CD14-positive monocyte (primary cell): ENCODE results near the gene TRAF3. TPM values are rescaled to one million over a fixed set of nuclear protein-coding genes. Genes with fewer than 3 reads are reported as not detected.
A peak's percentile ranks its signal among the peaks of the same experiment; 100 is the strongest.

Source experiments
- DNase-seq, 3 donors: peaks; one replicate each; pipeline ENCODE4 v3.0.0-alpha.2; 2011 to 2022
- H2AFZ ChIP-seq: 2 replicates; pipeline ENCODE4 v1.6.0; 2012; ENCODE audit warnings: mild to moderate bottlenecking, low read depth, low read length, inconsistent platforms; ENCODE audit not compliant: insufficient read depth, poor library complexity, severe bottlenecking
- H3K27ac ChIP-seq, 2 donors: 1 replicate in 1 of 2; 2 replicates in 1 of 2; pipeline ENCODE4 v1.5.1; 2012 to 2013; ENCODE audit warnings: low read length in 2 of 2, control low read depth in 1 of 2, inconsistent platforms in 1 of 2, low read depth in 1 of 2, mild to moderate bottlenecking in 1 of 2
- H3K27me3 ChIP-seq, 2 donors: one replicate each; pipeline versions ENCODE4 v1.6.0 to v1.6.1; 2011 to 2013; ENCODE audit warnings: low read length in 2 of 2; ENCODE audit not compliant: control insufficient read depth in 2 of 2, insufficient read depth in 2 of 2
- H3K36me3 ChIP-seq, 2 donors: replicated peaks in 1 of 2; 1 replicate in 1 of 2; 2 replicates in 1 of 2; pipeline versions ENCODE4 v1.5.1 to v1.6.1; 2012 to 2013; ENCODE audit warnings: low read length in 2 of 2, control low read depth in 1 of 2, inconsistent platforms in 1 of 2, mild to moderate bottlenecking in 1 of 2; ENCODE audit not compliant: insufficient read depth in 2 of 2, control insufficient read depth in 1 of 2
- H3K4me1 ChIP-seq, 2 donors: 1 replicate in 1 of 2; 2 replicates in 1 of 2; pipeline versions ENCODE4 v1.5.1 to v1.6.1; 2012 to 2013; ENCODE audit warnings: low read length in 2 of 2, control low read depth in 1 of 2, inconsistent platforms in 1 of 2, mild to moderate bottlenecking in 1 of 2, moderate library complexity in 1 of 2; ENCODE audit not compliant: insufficient read depth in 2 of 2, control insufficient read depth in 1 of 2
- H3K4me2 ChIP-seq: replicated peaks from 2 replicates; pipeline ENCODE3; 2012; ENCODE audit warnings: low read length, moderate library complexity, mild to moderate bottlenecking; ENCODE audit not compliant: poor library complexity, severe bottlenecking; ENCODE audit errors: extremely low read depth
- H3K4me3 ChIP-seq, 3 experiments: fragments of 200-600 bp in 1 of 3; sonication (generic) in 1 of 3; replicated peaks in 1 of 3; 1 replicate in 2 of 3; 2 replicates in 1 of 3; pipeline ENCODE4 v1.5.1; 2011 to 2013; ENCODE audit warnings: low read length in 3 of 3, mild to moderate bottlenecking in 3 of 3, control low read depth in 2 of 3, low read depth in 2 of 3, inconsistent platforms in 1 of 3, moderate library complexity in 1 of 3
- H3K79me2 ChIP-seq: 2 replicates; pipeline ENCODE4 v1.6.0; 2012; ENCODE audit warnings: mild to moderate bottlenecking, control low read depth, inconsistent platforms, low read length, moderate library complexity; ENCODE audit not compliant: insufficient read depth
- H3K9ac ChIP-seq: 2 replicates; pipeline ENCODE4 v1.6.0; 2017; ENCODE audit warnings: low read length, mild to moderate bottlenecking; ENCODE audit not compliant: insufficient read depth, poor library complexity, severe bottlenecking
- H3K9me3 ChIP-seq, 2 donors: replicated peaks in 1 of 2; 1 replicate in 1 of 2; 2 replicates in 1 of 2; pipeline versions ENCODE4 v1.5.1 to v1.6.1; 2012 to 2013; ENCODE audit warnings: low read length in 2 of 2, control low read depth in 1 of 2; ENCODE audit not compliant: control insufficient read depth in 1 of 2, insufficient read depth in 1 of 2
- H4K20me1 ChIP-seq: 2 replicates; pipeline ENCODE4 v1.6.0; 2012; ENCODE audit warnings: mild to moderate bottlenecking, low read length, control low read depth, moderate library complexity; ENCODE audit not compliant: insufficient read depth
- H3K27ac Mint-ChIP-seq, 7 donors: one replicate each; pipeline ENCODE4 v1.8.0; 2020; ENCODE audit warnings: mild to moderate bottlenecking in 7 of 7, mixed read lengths in 7 of 7, moderate library complexity in 6 of 7, inconsistent platforms in 2 of 7
- H3K27me3 Mint-ChIP-seq, 3 donors: one replicate each; pipeline ENCODE4 v1.8.0; 2021 to 2022; ENCODE audit warnings: low read depth in 3 of 3, mild to moderate bottlenecking in 3 of 3, mixed read lengths in 3 of 3, moderate library complexity in 3 of 3, inconsistent platforms in 1 of 3
- H3K36me3 Mint-ChIP-seq, 2 donors: one replicate each; pipeline ENCODE4 v1.8.0; 2020; ENCODE audit warnings: mixed read lengths in 2 of 2, inconsistent platforms in 1 of 2, mild to moderate bottlenecking in 1 of 2
- H3K4me1 Mint-ChIP-seq: one replicate; pipeline ENCODE4 v1.8.0; 2020; ENCODE audit warnings: mild to moderate bottlenecking, mixed read lengths
- H3K4me3 Mint-ChIP-seq, 2 donors: one replicate each; pipeline ENCODE4 v1.8.0; 2020; ENCODE audit warnings: mild to moderate bottlenecking in 2 of 2, mixed read lengths in 2 of 2, moderate library complexity in 1 of 2
- H3K9me3 Mint-ChIP-seq, 7 donors: one replicate each; pipeline ENCODE4 v1.8.0; 2020 to 2022; ENCODE audit warnings: mixed read lengths in 7 of 7, mild to moderate bottlenecking in 6 of 7, moderate library complexity in 6 of 7, inconsistent platforms in 2 of 7
- WGBS: methylation state at CpG from one replicate; pipeline ENCODE4 v1.1.5; 2013; ENCODE audit warnings: missing lambda C conversion rate; ENCODE audit not compliant: insufficient coverage; 5-methylcytosine and 5-hydroxymethylcytosine counted together
- intact Hi-C, 2 donors: fragments of 100-400 bp; cut with micrococcal nuclease; formaldehyde crosslinking; loops; one replicate each; pipeline versions ENCODE4 v1.15.0 to v1.15.1; 2023
- polyA plus RNA-seq, 3 donors: library from polyadenylated mRNA; depleted of rRNA in 1 of 3; unstranded in 2 of 3; stranded (reverse) in 1 of 3; fragments of 300-500 nt in 2 of 3; fragments of >200 nt in 1 of 3; fragmentation: Illumina TruSeq in 2 of 3; gene quantifications; 1 replicate in 2 of 3; 2 replicates in 1 of 3; pipeline ENCODE4 v1.2.3, GENCODE V29; 2012 to 2021
- TF ChIP-seq, protein P1 (sequence below): fragments of 200-600 bp; IDR thresholded peaks from one replicate; pipeline ENCODE4 v1.8.0; 2022; ENCODE audit warnings: antibody characterized with exemption, mild to moderate bottlenecking

TRAF3 gene
- polyA plus RNA-seq, 3 donors: 12.0 to 37.6 (median 17.3) TPM

DNA sequence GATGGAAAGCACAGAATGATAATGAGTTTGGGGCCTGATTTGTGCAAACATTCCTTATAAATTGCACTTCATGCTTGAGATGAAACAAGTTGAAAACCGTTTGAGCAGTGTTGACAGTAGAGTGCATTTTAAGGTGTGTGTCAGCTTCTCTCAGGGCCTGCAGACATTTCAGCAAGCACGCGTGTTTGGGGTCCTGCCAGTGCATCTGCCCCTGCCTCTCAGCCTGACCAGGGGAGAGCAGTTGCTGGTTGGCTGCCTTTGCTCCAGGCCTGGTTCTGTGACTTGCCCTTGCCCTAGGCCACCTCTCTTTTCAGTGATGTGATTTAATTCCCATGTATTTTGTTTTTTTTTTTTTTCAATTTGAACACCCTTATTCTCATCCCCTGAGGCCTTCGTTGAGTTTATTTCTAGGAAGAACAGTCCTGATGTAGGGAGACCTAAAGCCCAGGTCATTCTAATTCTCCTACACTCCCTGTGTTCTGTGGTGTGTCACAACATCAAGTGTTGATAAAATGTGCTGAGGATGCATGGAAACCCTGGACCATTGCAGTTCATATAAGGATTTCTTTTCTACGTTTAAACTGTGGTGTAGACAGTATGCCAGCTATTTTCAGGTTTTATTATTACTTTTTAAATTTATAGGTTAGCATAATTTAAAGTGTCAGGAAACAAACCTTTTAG is 105.1 kb downstream of the TRAF3 start:
- H3K4me1 ChIP-seq: no peaks in the 10 kb centered on the region
- no peak overlapping the region for H3K4me2 ChIP-seq
- DNase-seq: no peak
- H3K79me2 ChIP-seq: no peaks in the 10 kb centered on the region
- no peak overlapping the region for H3K9ac ChIP-seq
- H3K4me1 Mint-ChIP-seq: no peaks in the 10 kb centered on the region
- 92% methylated on average over 2 of the region's 5 CpGs for WGBS
- intact Hi-C loops: no loop called here
- H4K20me1 ChIP-seq: peaks cover 15% of the 10 kb centered on the region
- H3K27me3 ChIP-seq: no peaks in the 10 kb centered on the region
- peak overlapping the region in 2 of 7 donors; percentile 3 to 17 for H3K27ac Mint-ChIP-seq
- H3K4me3 ChIP-seq: no peak overlapping the region
- no peak overlapping the region for H3K27ac ChIP-seq
- H3K9me3 Mint-ChIP-seq: peaks cover 0 to 1% (median 0%) of the 10 kb centered on the region in 7 donors
- no peak overlapping the region for H3K4me3 Mint-ChIP-seq
- H3K27me3 Mint-ChIP-seq: no peaks in the 10 kb centered on the region
- no peaks in the 10 kb centered on the region for H3K9me3 ChIP-seq
- H2AFZ ChIP-seq: no peak overlapping the region
- H3K36me3 Mint-ChIP-seq: peaks cover 61 to 73% of the 10 kb centered on the region in 2 donors
- H3K36me3 ChIP-seq: peaks cover 71 to 99% of the 10 kb centered on the region in 2 donors
- TF ChIP-seq, protein P1, sequence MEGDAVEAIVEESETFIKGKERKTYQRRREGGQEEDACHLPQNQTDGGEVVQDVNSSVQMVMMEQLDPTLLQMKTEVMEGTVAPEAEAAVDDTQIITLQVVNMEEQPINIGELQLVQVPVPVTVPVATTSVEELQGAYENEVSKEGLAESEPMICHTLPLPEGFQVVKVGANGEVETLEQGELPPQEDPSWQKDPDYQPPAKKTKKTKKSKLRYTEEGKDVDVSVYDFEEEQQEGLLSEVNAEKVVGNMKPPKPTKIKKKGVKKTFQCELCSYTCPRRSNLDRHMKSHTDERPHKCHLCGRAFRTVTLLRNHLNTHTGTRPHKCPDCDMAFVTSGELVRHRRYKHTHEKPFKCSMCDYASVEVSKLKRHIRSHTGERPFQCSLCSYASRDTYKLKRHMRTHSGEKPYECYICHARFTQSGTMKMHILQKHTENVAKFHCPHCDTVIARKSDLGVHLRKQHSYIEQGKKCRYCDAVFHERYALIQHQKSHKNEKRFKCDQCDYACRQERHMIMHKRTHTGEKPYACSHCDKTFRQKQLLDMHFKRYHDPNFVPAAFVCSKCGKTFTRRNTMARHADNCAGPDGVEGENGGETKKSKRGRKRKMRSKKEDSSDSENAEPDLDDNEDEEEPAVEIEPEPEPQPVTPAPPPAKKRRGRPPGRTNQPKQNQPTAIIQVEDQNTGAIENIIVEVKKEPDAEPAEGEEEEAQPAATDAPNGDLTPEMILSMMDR: no peak

DNA sequence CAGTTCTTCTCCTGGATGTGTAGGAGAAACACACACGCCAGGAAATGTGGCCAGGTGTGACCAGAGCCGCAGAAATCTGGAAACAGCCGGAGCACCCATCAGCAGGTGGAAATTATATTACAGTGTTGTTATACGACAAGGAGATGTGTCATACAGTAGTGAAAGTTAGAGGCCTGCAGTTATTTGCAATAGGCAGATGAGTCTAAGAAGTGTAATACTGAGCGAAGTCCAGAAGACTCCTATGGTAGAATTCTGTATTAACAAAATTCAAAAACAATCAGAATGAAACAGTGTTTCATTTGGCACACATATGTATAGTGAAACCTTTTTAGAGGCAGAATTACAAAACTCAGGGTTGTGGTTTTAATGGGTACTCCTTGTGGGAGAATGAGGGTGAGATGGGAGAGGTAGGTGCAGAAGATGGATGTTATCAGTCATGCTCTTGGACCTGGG is 105.9 kb downstream of the TRAF3 start:
- Histone ChIP-seq H3K4me1 (no peaks in the 10 kb centered on the region), H3K9ac (no peak overlapping the region), H3K4me3 (no peak overlapping the region), H3K27ac (no peak overlapping the region), H4K20me1 (peaks cover 14% of the 10 kb centered on the region), H3K79me2 (no peaks in the 10 kb centered on the region), H3K9me3 (no peaks in the 10 kb centered on the region), H2AFZ (no peak overlapping the region), H3K27me3 (no peaks in the 10 kb centered on the region), H3K4me2 (no peak overlapping the region), H3K36me3 (peaks cover 69 to 99% of the 10 kb centered on the region in 2 donors)
- H3K4me1 Mint-ChIP-seq: no peaks in the 10 kb centered on the region
- intact Hi-C loops: no loop called here
- peak overlapping the region in 1 of 7 donors; percentile 16 for H3K27ac Mint-ChIP-seq
- peaks cover 66 to 81% of the 10 kb centered on the region in 2 donors for H3K36me3 Mint-ChIP-seq
- H3K4me3 Mint-ChIP-seq: no peak overlapping the region
- DNase-seq: no peak
- peaks cover 0 to 1% (median 0%) of the 10 kb centered on the region in 7 donors for H3K9me3 Mint-ChIP-seq
- 100% methylated on average over 2 of the region's 5 CpGs for WGBS
- H3K27me3 Mint-ChIP-seq: no peaks in the 10 kb centered on the region
- TF ChIP-seq, protein P1: no peak
